ENCODE measurements around the gene OTOG. TPM values are rescaled to one million over a fixed set of nuclear protein-coding genes. Genes with fewer than 3 reads are reported as not detected.

Gene OTOG
- total RNA-seq, 1 donor from 2014 or later: not detected

DNA sequence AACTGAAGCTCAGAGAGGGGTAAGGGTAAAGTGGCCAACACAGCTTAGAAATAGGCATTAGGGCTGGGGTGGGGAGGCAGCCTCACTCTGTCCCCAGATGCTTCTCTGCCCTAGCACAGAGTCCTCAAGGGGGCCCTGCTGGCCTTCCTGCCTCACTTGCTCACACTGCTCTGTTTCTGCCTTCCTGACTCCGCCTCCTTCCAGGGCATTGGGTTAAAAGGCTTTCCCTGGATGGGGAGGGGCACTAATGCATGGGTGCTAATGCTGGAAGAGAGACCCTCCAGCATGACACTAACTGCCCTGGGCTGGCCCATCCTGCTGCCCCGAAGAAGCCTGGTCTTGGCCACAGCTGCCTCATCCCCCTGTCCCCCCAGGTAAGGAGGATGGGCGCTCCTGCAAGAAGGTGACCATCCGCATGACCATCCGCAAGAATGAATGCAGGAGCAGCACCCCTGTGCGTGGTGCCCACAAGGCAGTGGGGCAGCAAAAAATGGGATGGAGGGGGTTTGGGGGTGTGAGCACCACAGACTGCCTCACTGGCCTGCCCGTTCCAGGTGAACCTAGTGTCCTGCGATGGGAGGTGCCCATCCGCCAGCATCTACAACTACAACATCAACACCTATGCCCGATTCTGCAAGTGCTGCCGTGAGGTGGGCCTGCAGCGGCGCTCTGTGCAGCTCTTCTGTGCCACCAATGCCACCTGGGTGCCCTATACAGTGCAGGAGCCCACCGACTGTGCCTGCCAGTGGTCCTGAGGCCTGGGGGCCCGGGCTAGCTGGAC lies 98.3 kb downstream of the OTOG start:
- H3K36me3 ChIP-seq: no peaks in the 10 kb centered on the region
- no peak for DNase-seq (ENCODE audit: extremely low spot score in 2 of 2)
- intact Hi-C loops (cut with DNase I): no loop called here
- TF ChIP-seq, protein P1, sequence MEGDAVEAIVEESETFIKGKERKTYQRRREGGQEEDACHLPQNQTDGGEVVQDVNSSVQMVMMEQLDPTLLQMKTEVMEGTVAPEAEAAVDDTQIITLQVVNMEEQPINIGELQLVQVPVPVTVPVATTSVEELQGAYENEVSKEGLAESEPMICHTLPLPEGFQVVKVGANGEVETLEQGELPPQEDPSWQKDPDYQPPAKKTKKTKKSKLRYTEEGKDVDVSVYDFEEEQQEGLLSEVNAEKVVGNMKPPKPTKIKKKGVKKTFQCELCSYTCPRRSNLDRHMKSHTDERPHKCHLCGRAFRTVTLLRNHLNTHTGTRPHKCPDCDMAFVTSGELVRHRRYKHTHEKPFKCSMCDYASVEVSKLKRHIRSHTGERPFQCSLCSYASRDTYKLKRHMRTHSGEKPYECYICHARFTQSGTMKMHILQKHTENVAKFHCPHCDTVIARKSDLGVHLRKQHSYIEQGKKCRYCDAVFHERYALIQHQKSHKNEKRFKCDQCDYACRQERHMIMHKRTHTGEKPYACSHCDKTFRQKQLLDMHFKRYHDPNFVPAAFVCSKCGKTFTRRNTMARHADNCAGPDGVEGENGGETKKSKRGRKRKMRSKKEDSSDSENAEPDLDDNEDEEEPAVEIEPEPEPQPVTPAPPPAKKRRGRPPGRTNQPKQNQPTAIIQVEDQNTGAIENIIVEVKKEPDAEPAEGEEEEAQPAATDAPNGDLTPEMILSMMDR (IDR thresholded peaks at IDR 0.05): no peak
- TF ChIP-seq POLR2A (IDR thresholded peaks at IDR 0.05) (no peak), POLR2AphosphoS5 (IDR thresholded peaks at IDR 0.05; ENCODE audit: insufficient read depth in 1 of 2, low read depth in 1 of 2) (no peak)
- H3K27me3 ChIP-seq: no peaks in the 10 kb centered on the region
- no peak overlapping the region for H3K4me3 ChIP-seq
- H3K4me1 ChIP-seq: no peaks in the 10 kb centered on the region
- no peaks in the 10 kb centered on the region for H3K9me3 ChIP-seq
- no peak overlapping the region for H3K27ac ChIP-seq

DNA sequence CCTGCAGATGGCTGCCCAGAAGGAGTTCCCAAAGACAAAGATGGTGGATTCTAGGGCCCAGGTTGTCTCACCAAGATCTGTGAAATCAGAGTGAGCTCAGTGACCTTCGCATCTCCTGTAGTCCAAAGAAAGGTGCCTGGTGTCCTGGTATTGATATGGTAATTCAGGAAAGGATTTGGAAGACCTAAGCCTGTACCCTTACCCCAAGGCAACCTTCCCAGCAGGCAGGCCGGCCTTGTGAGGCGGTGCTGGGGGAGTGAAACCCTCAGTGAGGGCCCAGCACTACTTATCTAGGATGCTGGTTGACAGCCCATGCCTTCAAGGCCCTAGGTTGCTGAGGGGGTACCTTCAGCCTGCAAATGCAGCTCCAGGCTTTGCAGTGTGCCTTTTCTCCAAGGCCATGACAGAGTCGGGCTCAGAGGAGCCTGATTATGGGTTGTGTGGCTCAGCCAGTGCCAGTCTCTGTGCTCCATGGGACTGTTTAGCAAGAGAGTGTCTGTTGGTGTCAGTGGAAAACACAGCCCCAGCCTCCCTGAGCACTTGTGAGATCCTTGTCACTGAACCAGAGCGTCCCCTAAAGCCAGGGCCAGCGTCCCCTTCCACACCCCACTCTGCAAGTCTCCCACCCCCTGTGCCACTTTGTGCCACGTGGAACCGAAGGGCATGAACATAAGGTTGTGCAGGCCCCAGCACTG lies 99.5 kb downstream of the OTOG start:
- TF ChIP-seq, protein P1 (IDR thresholded peaks at IDR 0.05): no peak
- no peak for TF ChIP-seq POLR2A (IDR thresholded peaks at IDR 0.05)
- TF ChIP-seq POLR2AphosphoS5 (IDR thresholded peaks at IDR 0.05; ENCODE audit: insufficient read depth in 1 of 2, low read depth in 1 of 2): no peak
- intact Hi-C loops (cut with DNase I): no loop called here
- DNase-seq (ENCODE audit: extremely low spot score in 2 of 2): no peak
- Histone ChIP-seq H3K9me3 (no peaks in the 10 kb centered on the region), H3K27ac (no peak overlapping the region), H3K4me3 (no peak overlapping the region), H3K36me3 (no peaks in the 10 kb centered on the region), H3K27me3 (no peaks in the 10 kb centered on the region), H3K4me1 (no peaks in the 10 kb centered on the region)

DNA sequence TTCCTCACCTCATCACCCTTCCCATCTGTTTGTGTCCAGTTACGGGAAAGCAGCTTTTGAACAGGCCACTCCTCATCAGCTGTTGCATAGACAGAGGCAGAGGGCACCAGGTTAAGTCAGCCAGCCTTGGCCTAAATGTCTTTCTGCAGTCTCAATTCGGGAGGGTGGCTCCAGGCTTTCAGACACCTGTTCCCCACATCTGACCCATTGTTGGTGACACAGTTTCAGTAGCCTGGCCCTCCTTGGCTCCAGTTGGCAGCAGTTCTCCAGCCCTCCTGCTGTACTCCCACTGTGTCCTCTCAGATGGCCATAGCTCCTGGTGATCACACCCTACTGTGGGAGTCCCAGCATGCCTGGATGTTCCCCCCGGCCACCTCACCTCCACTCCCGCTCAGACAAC lies 101.5 kb downstream of the OTOG start:
- no peak overlapping the region for H3K4me3 ChIP-seq
- intact Hi-C loops (cut with DNase I): no loop called here
- DNase-seq (ENCODE audit: extremely low spot score in 2 of 2): no peak
- no peaks in the 10 kb centered on the region for H3K36me3 ChIP-seq
- no peaks in the 10 kb centered on the region for H3K27me3 ChIP-seq
- H3K4me1 ChIP-seq: no peaks in the 10 kb centered on the region
- TF ChIP-seq POLR2AphosphoS5 (IDR thresholded peaks at IDR 0.05; ENCODE audit: insufficient read depth in 1 of 2, low read depth in 1 of 2): no peak
- TF ChIP-seq POLR2A (IDR thresholded peaks at IDR 0.05): no peak
- TF ChIP-seq, protein P1 (IDR thresholded peaks at IDR 0.05): no peak
- H3K9me3 ChIP-seq: no peaks in the 10 kb centered on the region
- no peak overlapping the region for H3K27ac ChIP-seq

DNA sequence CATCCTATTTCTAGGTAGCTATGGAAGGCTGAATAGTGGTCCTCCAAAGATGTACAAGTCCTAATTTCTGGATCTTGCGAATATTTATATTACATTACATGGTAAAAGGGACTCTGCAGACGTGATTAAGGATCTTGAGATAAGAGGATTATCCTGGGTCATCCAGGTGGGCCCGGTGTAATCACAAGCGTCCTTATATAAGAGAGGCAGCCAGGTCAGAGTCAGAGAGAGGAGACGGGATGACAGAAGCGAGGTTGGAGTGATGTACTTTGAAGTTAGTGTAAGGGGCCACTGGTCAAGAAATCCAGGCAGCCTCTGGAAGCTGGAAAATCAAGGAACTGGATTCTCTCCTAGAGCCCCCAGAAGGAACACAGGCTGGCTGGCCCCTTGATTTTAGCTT lies 102.2 kb downstream of the OTOG start:
- Histone ChIP-seq H3K4me1 (no peaks in the 10 kb centered on the region), H3K27ac (no peak overlapping the region), H3K4me3 (no peak overlapping the region), H3K27me3 (no peaks in the 10 kb centered on the region), H3K36me3 (no peaks in the 10 kb centered on the region), H3K9me3 (no peaks in the 10 kb centered on the region)
- no peak for DNase-seq (ENCODE audit: extremely low spot score in 2 of 2)
- TF ChIP-seq POLR2A (IDR thresholded peaks at IDR 0.05) (no peak), POLR2AphosphoS5 (IDR thresholded peaks at IDR 0.05; ENCODE audit: insufficient read depth in 1 of 2, low read depth in 1 of 2) (no peak)
- TF ChIP-seq, protein P1 (IDR thresholded peaks at IDR 0.05): no peak
- intact Hi-C loops (cut with DNase I): no loop called here

DNA sequence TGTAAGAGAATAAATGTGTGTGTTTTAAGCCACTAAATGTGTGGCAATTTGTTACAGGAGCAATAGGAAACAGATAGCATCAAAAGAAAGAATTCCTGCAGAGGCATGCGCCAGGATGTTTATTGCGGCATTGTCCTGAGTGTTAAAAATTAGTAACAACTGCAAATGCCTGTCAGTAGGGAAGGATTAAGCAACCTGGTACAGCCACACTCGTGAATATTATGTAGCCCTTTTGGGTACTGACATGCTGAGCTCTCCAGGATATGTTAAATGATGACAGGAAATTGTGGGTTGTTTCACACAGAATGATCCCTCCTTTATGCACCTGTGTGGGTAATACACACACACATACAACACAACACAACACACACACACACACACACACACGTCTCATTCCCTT lies 102.6 kb downstream of the OTOG start:
- intact Hi-C loops (cut with DNase I): no loop called here
- Histone ChIP-seq H3K4me3 (no peak overlapping the region), H3K27ac (no peak overlapping the region), H3K4me1 (no peaks in the 10 kb centered on the region), H3K27me3 (no peaks in the 10 kb centered on the region), H3K36me3 (no peaks in the 10 kb centered on the region), H3K9me3 (no peaks in the 10 kb centered on the region)
- DNase-seq (ENCODE audit: extremely low spot score in 2 of 2): no peak
- no peak for TF ChIP-seq POLR2A (IDR thresholded peaks at IDR 0.05)
- TF ChIP-seq, protein P1 (IDR thresholded peaks at IDR 0.05): no peak
- TF ChIP-seq POLR2AphosphoS5 (IDR thresholded peaks at IDR 0.05; ENCODE audit: insufficient read depth in 1 of 2, low read depth in 1 of 2): no peak

Measured in vagina (tissue), 2 donors.